ENCODE results near the gene SUPT16H.

SUPT16H gene

DNA sequence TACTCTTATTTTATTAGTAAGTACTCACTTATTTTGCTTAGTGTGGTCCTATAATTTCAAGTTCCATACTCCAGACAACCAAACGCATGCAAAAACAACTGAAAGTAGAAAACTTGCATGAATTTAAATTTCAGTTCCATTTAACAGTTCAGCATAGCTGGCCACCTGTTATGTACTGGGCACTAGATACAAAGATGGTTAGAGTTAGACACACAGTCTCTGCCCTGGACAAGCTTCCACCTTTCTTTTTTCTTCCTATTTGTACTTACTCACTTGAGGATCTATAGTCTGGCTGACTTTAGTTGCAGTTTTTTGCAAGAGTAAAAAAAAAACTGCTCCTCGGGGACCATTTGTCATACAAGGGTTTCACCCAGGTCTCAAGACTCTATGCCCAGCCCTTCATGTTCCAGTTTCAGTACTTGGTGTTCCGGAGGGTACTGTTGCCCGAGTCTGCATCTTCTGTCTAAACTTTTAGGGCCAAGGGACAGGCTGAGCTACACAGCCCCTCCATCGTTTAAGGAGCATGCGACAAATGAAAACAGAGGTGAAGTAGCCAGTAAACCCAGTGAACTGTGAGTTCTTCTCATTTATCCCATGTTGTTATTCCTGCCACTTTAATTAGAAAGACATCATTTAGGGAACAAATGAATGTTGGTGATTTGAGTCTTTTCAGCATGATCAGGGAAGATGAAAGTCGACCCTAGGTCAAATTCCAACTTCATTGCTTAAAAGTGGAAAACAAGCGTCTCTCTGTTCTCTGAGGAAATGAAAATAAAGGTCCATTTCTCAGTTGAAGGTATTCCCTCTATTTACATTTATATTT is 81.6 kb downstream of the SUPT16H start:
- no peaks in the 10 kb centered on the region for H3K4me1 ChIP-seq (ENCODE audit: insufficient read depth, low read length)
- no peaks in the 10 kb centered on the region for H3K9me3 ChIP-seq (ENCODE audit: control insufficient read depth, insufficient read depth, low read length)
- H3K36me3 ChIP-seq (ENCODE audit: insufficient read depth, low read length): no peaks in the 10 kb centered on the region
- no peak overlapping the region for H3K9ac ChIP-seq (ENCODE audit: low read depth, low read length)
